Suprapubic skin (tissue), 4 donors: ENCODE data around the gene KANSL1. TPM values are rescaled to one million over a fixed set of nuclear protein-coding genes. Genes with fewer than 3 reads are reported as not detected.

Source experiments
- DNase-seq, 2 donors: peaks; one replicate each; pipeline ENCODE4 v3.0.0-alpha.2; 2019; ENCODE audit warnings: low spot score in 2 of 2
- H3K27ac ChIP-seq: fragments of 200-600 bp; sonication (generic); one replicate; pipeline ENCODE4 v1.5.1; 2019
- H3K27me3 ChIP-seq: fragments of 200-600 bp; sonication (generic); one replicate; pipeline ENCODE4 v1.5.1; 2019
- H3K36me3 ChIP-seq: fragments of 200-600 bp; sonication (generic); one replicate; pipeline ENCODE4 v1.5.1; 2019
- H3K4me1 ChIP-seq: fragments of 200-600 bp; sonication (generic); one replicate; pipeline ENCODE4 v1.5.1; 2019
- H3K4me3 ChIP-seq: fragments of 200-600 bp; sonication (generic); one replicate; pipeline ENCODE4 v1.5.1; 2019; ENCODE audit warnings: mild to moderate bottlenecking
- H3K9me3 ChIP-seq: fragments of 200-600 bp; sonication (generic); one replicate; pipeline ENCODE4 v1.5.1; 2019
- CTCF ChIP-seq, 2 donors: fragments of 200-600 bp in 1 of 2; fragments of 450-650 bp in 1 of 2; sonication (generic) in 1 of 2; IDR thresholded peaks; one replicate each; pipeline ENCODE4 v1.5.1; 2016 to 2019; ENCODE audit warnings: antibody characterized with exemption in 2 of 2, mild to moderate bottlenecking in 1 of 2, moderate library complexity in 1 of 2
- EP300 ChIP-seq: sonication (generic); formaldehyde crosslinking; IDR thresholded peaks from one replicate; pipeline ENCODE4 v1.6.1; 2017; ENCODE audit warnings: antibody characterized with exemption
- POLR2A ChIP-seq, 2 donors: fragments of 450-650 bp; IDR thresholded peaks; one replicate each; pipeline ENCODE4 v1.6.1; 2017; ENCODE audit warnings: antibody characterized with exemption in 2 of 2, mild to moderate bottlenecking in 2 of 2, moderate library complexity in 2 of 2
- POLR2AphosphoS5 ChIP-seq, 3 donors: sonication (generic); formaldehyde crosslinking; IDR thresholded peaks; one replicate each; pipeline ENCODE4 v1.6.1; 2017; ENCODE audit warnings: antibody characterized with exemption in 3 of 3
- WGBS: methylation state at CpG from one replicate; pipeline ENCODE4 v1.1.5; 2018; 5-methylcytosine and 5-hydroxymethylcytosine counted together
- total RNA-seq, 4 donors: library from RNA; depleted of rRNA; stranded (reverse); fragments of >200 nt; gene quantifications; one replicate each; pipeline ENCODE4 v1.1.0, GENCODE V29; 2016

The KANSL1 gene
- total RNA-seq, 4 donors from 2014 or later: 68.2 to 187 (median 79.0) TPM

- no peak for DNase-seq
- Histone ChIP-seq H3K9me3 (no peaks in the 10 kb centered on the region), H3K27me3 (no peaks in the 10 kb centered on the region), H3K4me3 (no peak overlapping the region), H3K27ac (no peak overlapping the region), H3K4me1 (peaks cover 75% of the 10 kb centered on the region), H3K36me3 (no peaks in the 10 kb centered on the region)
- TF ChIP-seq POLR2A (IDR thresholded peaks at IDR 0.05) (no peak), EP300 (no peak), POLR2AphosphoS5 (IDR thresholded peaks at IDR 0.05) (no peak), CTCF (IDR thresholded peaks at IDR 0.05) (no peak)
- 85% methylated on average over 5 of the region's 5 CpGs for WGBS
Observed at GRCh38 chr17:46141645-46142044, 51.6 kb downstream of the KANSL1 start.

- H3K4me1 ChIP-seq: peaks cover 79% of the 10 kb centered on the region
- DNase-seq: no peak
- no peak overlapping the region for H3K4me3 ChIP-seq
- no peak for TF ChIP-seq EP300
- TF ChIP-seq POLR2AphosphoS5 (IDR thresholded peaks at IDR 0.05): no peak
- TF ChIP-seq CTCF (IDR thresholded peaks at IDR 0.05): no peak
- TF ChIP-seq POLR2A (IDR thresholded peaks at IDR 0.05): no peak
- WGBS: 89% methylated on average over 2 of the region's 2 CpGs
- H3K36me3 ChIP-seq: no peaks in the 10 kb centered on the region
- no peak overlapping the region for H3K27ac ChIP-seq
- no peaks in the 10 kb centered on the region for H3K9me3 ChIP-seq
- H3K27me3 ChIP-seq: no peaks in the 10 kb centered on the region
Observed at GRCh38 chr17:46140645-46141197, 52.5 kb downstream of the KANSL1 start.

GRCh38 chr17:46139432-46140210 lies 53.6 kb downstream of the KANSL1 start:
- H3K27me3 ChIP-seq: no peaks in the 10 kb centered on the region
- DNase-seq: no peak
- TF ChIP-seq POLR2AphosphoS5 (IDR thresholded peaks at IDR 0.05) (no peak), EP300 (no peak), CTCF (IDR thresholded peaks at IDR 0.05) (no peak), POLR2A (IDR thresholded peaks at IDR 0.05) (no peak)
- H3K36me3 ChIP-seq: no peaks in the 10 kb centered on the region
- 67% methylated on average over 5 of the region's 5 CpGs for WGBS
- no peak overlapping the region for H3K4me3 ChIP-seq
- H3K27ac ChIP-seq: no peak overlapping the region
- H3K4me1 ChIP-seq: peaks cover 77% of the 10 kb centered on the region
- H3K9me3 ChIP-seq: no peaks in the 10 kb centered on the region

- DNase-seq: no peak
- no peaks in the 10 kb centered on the region for H3K36me3 ChIP-seq
- WGBS: 79% methylated on average over 3 of the region's 3 CpGs
- H3K4me1 ChIP-seq: peaks cover 72% of the 10 kb centered on the region
- no peaks in the 10 kb centered on the region for H3K9me3 ChIP-seq
- no peak overlapping the region for H3K4me3 ChIP-seq
- TF ChIP-seq CTCF (IDR thresholded peaks at IDR 0.05): no peak
- no peak for TF ChIP-seq EP300
- TF ChIP-seq POLR2A (IDR thresholded peaks at IDR 0.05): no peak
- TF ChIP-seq POLR2AphosphoS5 (IDR thresholded peaks at IDR 0.05): no peak
- no peak overlapping the region for H3K27ac ChIP-seq
- no peaks in the 10 kb centered on the region for H3K27me3 ChIP-seq
Observed at GRCh38 chr17:46138473-46138872, 54.8 kb downstream of the KANSL1 start.

- no peak for DNase-seq
- peaks cover 60% of the 10 kb centered on the region for H3K4me1 ChIP-seq
- no peaks in the 10 kb centered on the region for H3K27me3 ChIP-seq
- no peaks in the 10 kb centered on the region for H3K36me3 ChIP-seq
- H3K9me3 ChIP-seq: no peaks in the 10 kb centered on the region
- no peak overlapping the region for H3K4me3 ChIP-seq
- H3K27ac ChIP-seq: no peak overlapping the region
- TF ChIP-seq POLR2AphosphoS5 (IDR thresholded peaks at IDR 0.05) (no peak), POLR2A (IDR thresholded peaks at IDR 0.05) (no peak), EP300 (no peak), CTCF (IDR thresholded peaks at IDR 0.05) (no peak)
Observed at GRCh38 chr17:46136820-46137219, 56.4 kb downstream of the KANSL1 start.
